Heart left ventricle (tissue), 13 donors: ENCODE measurements around the gene CIAPIN1.

Experiments used
- CTCF ChIP-seq, 12 donors: fragments of 200-600 bp; sonication (generic) in 4 of 12; IDR thresholded peaks; one replicate each; pipeline versions ENCODE4 v1.5.0 to v1.8.0; 2018 to 2022; ENCODE audit warnings: antibody characterized with exemption in 12 of 12, mild to moderate bottlenecking in 5 of 12
- POLR2A ChIP-seq, 2 donors: fragments of 450-650 bp; IDR thresholded peaks; one replicate each; pipeline ENCODE4 v1.6.1; 2017; ENCODE audit warnings: antibody characterized with exemption in 2 of 2, mild to moderate bottlenecking in 2 of 2, moderate library complexity in 2 of 2
- donor health status: ischemic (EF 13 %, LVEDD 7.1; RV severe dilation, severe dysfunction).
- donor health status: DM: no; HTN: yes; CAD: no.
- donor health status: DM: no; HTN: no; CAD: no.
- donor health status: ischemic (EF 25% LVEDD 6.9; RV normal size, moderate dysfunction).
- donor health status: ischemic (EF 25% LVEDD 5.7; RV mildly dilated, moderate dysfunction).
- donor health status: ischemic (EF 35%, LVEDD 5.7; RV mildly dilated, moderate dysfunction).
- donor health status: nonischemic (EF 11% LVEDD 7.7; RV severe dilation, severe dysfunction).
- donor health status: DM: yes; HTN: yes; CAD: no.
- donor health status: PGD.
- donor health status: ischemic (EF 29% LVEDD 5.4; RV normal size, mild dysfunction).
- donor health status: nonischemic (EF 23%, LVEDD 6.1; RV moderate dilation, normal function).

GRCh38 chr16:57468346-57468745 lies 21.2 kb upstream of the CIAPIN1 start:
- TF ChIP-seq POLR2A (IDR thresholded peaks at IDR 0.05): no peak
- TF ChIP-seq CTCF (IDR thresholded peaks at IDR 0.05): no peak
